ENCODE data around the gene MOCS2.

Gene MOCS2

DNA sequence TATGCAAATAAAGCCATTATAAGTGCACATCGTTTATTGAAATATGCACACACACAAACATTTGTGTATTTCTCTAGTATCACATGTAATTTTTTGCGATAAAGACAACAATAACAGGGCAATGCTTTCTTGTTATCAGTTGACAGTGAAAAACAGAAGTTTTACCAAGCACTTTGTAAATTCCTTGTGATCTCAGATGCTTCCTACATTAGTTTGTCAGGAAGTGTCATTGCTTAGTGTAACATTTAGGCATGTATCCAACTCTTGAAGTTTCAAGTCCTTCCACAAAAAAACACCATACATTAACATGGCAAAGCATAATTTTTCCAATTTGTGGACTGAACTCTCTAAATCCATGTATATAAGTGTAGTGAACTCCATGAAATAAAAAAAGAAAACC lies 46.4 kb downstream of the MOCS2 start:
- no peak overlapping the region for H3K4me3 ChIP-seq (ENCODE audit: low read depth, low read length)
- no peak for DNase-seq (ENCODE audit: low read depth)

DNA sequence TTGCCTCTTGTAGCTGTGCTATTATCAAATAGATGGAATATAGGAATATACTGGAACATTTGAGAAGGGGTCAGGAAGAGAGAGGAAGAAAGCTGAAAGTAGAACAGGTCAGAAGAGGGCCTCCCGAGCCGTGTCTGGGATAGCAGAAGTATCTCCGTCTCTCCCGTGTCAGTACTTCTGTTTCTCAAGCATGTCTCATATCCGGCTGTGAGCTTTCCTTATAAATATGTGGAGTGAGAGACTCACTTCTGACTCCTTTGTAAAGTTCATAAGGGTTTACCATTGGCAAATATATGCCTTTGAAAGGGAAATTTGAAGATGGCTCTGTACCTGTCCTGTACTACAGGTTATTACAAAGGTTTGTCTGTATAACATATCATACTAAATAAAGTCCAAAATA lies 50.3 kb downstream of the MOCS2 start:
- no peak overlapping the region for H3K4me3 ChIP-seq (ENCODE audit: low read depth, low read length)
- DNase-seq (ENCODE audit: low read depth), result no peak

DNA sequence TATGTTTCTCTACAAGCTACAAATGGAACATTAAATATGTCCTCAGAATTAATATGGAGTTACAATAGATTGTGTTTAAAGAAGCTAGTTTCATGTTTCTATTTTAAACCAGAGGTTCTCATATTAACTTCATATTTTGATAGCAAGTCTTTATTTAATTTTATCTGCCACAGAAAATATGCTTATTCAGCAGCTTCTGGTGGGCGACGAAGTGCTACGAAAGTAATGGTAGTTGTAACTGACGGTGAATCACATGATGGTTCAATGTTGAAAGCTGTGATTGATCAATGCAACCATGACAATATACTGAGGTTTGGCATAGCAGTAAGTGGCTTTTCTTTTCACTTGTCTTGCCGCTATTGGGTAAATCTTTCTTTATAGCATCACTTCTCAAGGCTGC lies 54.2 kb downstream of the MOCS2 start:
- H3K4me3 ChIP-seq (ENCODE audit: low read depth, low read length), result no peak overlapping the region
- no peak for DNase-seq (ENCODE audit: low read depth)

DNA sequence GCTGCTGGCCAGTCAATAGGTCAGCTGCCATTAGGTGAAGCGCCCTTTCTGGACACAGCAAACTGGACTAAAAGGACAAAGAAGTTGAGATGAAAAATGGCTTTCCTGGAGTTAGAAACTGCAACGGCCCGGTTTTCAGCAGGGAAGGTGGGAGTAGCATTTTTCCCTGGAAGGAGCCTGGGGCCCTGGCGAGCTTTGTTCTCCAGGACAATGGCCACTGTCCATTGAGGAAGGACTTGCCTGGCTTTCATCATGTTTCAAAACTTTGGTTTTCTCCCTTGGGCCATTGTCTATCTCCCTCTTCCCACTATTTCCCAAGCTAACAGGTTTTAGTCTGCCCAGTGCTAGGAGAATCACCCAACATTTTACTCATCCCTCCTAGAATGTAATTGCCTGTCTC lies 56.2 kb downstream of the MOCS2 start:
- no peak for DNase-seq (ENCODE audit: low read depth)

DNA sequence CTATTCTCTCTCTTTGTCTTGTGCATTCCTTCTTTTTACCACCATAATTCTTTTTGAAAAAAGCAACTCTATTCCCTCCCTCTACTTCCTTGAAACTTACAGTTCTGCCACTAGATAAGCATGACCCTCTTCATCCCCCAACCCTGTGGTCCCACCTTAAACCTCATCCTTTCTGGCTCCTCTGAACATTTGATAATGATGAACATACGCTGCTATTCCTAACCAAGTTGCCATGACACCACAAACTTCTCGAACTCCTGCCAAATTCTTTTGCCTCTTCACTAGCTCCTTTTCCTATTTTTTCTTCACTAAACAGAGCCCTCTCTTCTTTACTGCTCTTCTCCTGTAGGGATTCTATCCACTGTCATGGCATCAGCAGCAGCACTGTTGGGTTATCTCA lies 57.1 kb downstream of the MOCS2 start:
- H3K4me3 ChIP-seq (ENCODE audit: low read depth, low read length), result no peak overlapping the region
- DNase-seq (ENCODE audit: low read depth), result no peak

More for the DNA sequence above, 56.2 kb downstream of the MOCS2 start:
- H3K4me3 ChIP-seq (ENCODE audit: low read depth, low read length), result no peak overlapping the region

DNA sequence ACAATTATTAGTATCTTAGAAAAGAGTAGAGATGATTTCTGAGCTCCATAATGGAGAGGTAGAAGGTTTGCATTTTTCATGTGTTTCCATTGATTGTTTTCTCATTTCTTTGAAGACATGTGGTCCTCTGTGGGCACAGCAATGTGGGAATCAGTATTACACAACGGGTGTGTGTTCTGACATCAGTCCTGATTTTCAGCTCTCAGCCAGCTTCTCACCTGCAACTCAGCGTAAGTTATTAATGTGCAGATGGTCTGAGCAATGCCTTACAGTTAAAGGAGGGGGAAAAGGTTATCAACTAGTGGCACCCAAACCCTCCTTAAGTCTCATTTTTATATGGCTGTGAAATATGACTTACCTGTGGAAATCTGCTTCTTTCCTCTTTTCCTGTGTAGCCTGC lies 61.3 kb downstream of the MOCS2 start:
- no peak overlapping the region for H3K4me3 ChIP-seq (ENCODE audit: low read depth, low read length)
- no peak for DNase-seq (ENCODE audit: low read depth)
